H1 (cell line): ENCODE data around the gene GNAT1. TPM values are rescaled to one million over a fixed set of nuclear protein-coding genes. Genes with fewer than 3 reads are reported as not detected.

ENCODE experiments used
- CTCF ChIA-PET: fragments of 300-600 bp; sonication (Branson Sonifier 250); formaldehyde crosslinking; loops from one replicate; lab custom pipeline; 2021; ENCODE audit not compliant: partially characterized antibody; lab: Charles Lee
- POLR2A ChIA-PET: fragments of 300-600 bp; sonication (Branson Sonifier 250); formaldehyde crosslinking; loops from one replicate; lab custom pipeline; 2021; ENCODE audit warnings: inconsistent platforms; ENCODE audit not compliant: partially characterized antibody; lab: Charles Lee
- DNase-seq, 2 experiments: peaks; one replicate each; pipeline versions ENCODE4 v3.0.0 to v3.0.0-alpha.2; 2010 to 2022; ENCODE audit warnings: low spot score in 2 of 2, low read depth in 1 of 2, mixed read lengths in 1 of 2
- FAIRE-seq: peaks from 2 replicates; lab custom pipeline; 2011; peaks lifted over from hg19 to GRCh38; lab: Jason Lieb, UNC
- H2AFZ ChIP-seq: 2 replicates; pipeline ENCODE4 v1.8.1; 2012; ENCODE audit warnings: low read length, inconsistent platforms
- H2AK5ac ChIP-seq: 2 replicates; pipeline ENCODE4 v1.6.1; 2013; ENCODE audit warnings: low read depth, low read length
- H2BK120ac ChIP-seq: replicated peaks from 2 replicates; pipeline ENCODE3; 2013; ENCODE audit warnings: low read depth, low read length, inconsistent platforms
- H2BK12ac ChIP-seq: 2 replicates; pipeline ENCODE4 v1.6.1; 2013; ENCODE audit warnings: low read depth, low read length
- H2BK15ac ChIP-seq: 2 replicates; pipeline ENCODE4 v1.6.1; 2013; ENCODE audit warnings: low read length
- H2BK20ac ChIP-seq: 2 replicates; pipeline ENCODE4 v1.6.1; 2013; ENCODE audit warnings: low read length
- H2BK5ac ChIP-seq: 2 replicates; pipeline ENCODE4 v1.6.1; 2013; ENCODE audit warnings: low read depth, low read length
- H3K14ac ChIP-seq: 2 replicates; pipeline ENCODE4 v1.6.1; 2013; ENCODE audit warnings: inconsistent platforms; ENCODE audit not compliant: insufficient read length
- H3K18ac ChIP-seq: 2 replicates; pipeline ENCODE4 v1.6.1; 2013; ENCODE audit warnings: low read length; ENCODE audit errors: extremely low read depth
- H3K23ac ChIP-seq: 2 replicates; pipeline ENCODE4 v1.6.1; 2013; ENCODE audit warnings: inconsistent platforms; ENCODE audit not compliant: insufficient read length
- H3K23me2 ChIP-seq: 2 replicates; pipeline ENCODE4 v1.6.1; 2013; ENCODE audit warnings: low read depth, low read length
- H3K27ac ChIP-seq: 2 replicates; pipeline ENCODE4 v1.6.1; 2011; ENCODE audit warnings: low read depth, low read length, inconsistent platforms
- H3K27me3 ChIP-seq, 4 experiments: replicated peaks in 1 of 4; 1 replicate in 1 of 4; 2 replicates in 3 of 4; pipeline versions ENCODE4 v1.6.1 to v1.8.1; 2011 to 2013; ENCODE audit warnings: low read length in 3 of 4, mild to moderate bottlenecking in 3 of 4, inconsistent platforms in 2 of 4, mixed read lengths in 2 of 4, moderate library complexity in 1 of 4; ENCODE audit not compliant: control insufficient read depth in 3 of 4, insufficient read depth in 3 of 4; ENCODE audit errors: extremely low read depth in 1 of 4
- H3K36me3 ChIP-seq, 4 experiments: 2 replicates each; pipeline versions ENCODE4 v1.6.1 to v1.8.1; 2011 to 2013; ENCODE audit warnings: mild to moderate bottlenecking in 4 of 4, low read length in 3 of 4, moderate library complexity in 2 of 4, control low read depth in 1 of 4, inconsistent platforms in 1 of 4; ENCODE audit not compliant: insufficient read depth in 4 of 4, control insufficient read depth in 2 of 4
- H3K4ac ChIP-seq: replicated peaks from 2 replicates; pipeline ENCODE3; 2013; ENCODE audit warnings: low read length, low read depth, mixed read lengths, inconsistent platforms; ENCODE audit not compliant: insufficient read length
- H3K4me1 ChIP-seq, 4 experiments: replicated peaks in 1 of 4; 1 replicate in 1 of 4; 2 replicates in 3 of 4; pipeline versions ENCODE4 v1.6.1 to v1.8.1; 2011 to 2013; ENCODE audit warnings: low read length in 3 of 4, inconsistent platforms in 2 of 4, mixed read lengths in 1 of 4; ENCODE audit not compliant: insufficient read depth in 4 of 4, control insufficient read depth in 3 of 4
- H3K4me2 ChIP-seq, 2 experiments: 2 replicates each; pipeline versions ENCODE4 v1.6.1 to v1.8.1; 2011 to 2013; ENCODE audit warnings: low read depth in 2 of 2, low read length in 2 of 2, control low read depth in 1 of 2, inconsistent platforms in 1 of 2, mild to moderate bottlenecking in 1 of 2; ENCODE audit not compliant: insufficient read depth in 1 of 2
- H3K4me3 ChIP-seq, 4 experiments: fragments of 200-600, 300-600 bp in 1 of 4; sonication (generic), shearing (Covaris generic), sonication (Bioruptor Twin) in 1 of 4; 2 replicates each; pipeline versions ENCODE4 v1.5.1 to v1.8.1; 2011 to 2016; ENCODE audit warnings: low read length in 4 of 4, low read depth in 3 of 4, control low read depth in 2 of 4, inconsistent platforms in 2 of 4, mild to moderate bottlenecking in 2 of 4, mixed read lengths in 1 of 4, moderate library complexity in 1 of 4; ENCODE audit not compliant: insufficient read depth in 2 of 4; ENCODE audit errors: extremely low read depth in 1 of 4
- H3K56ac ChIP-seq: replicated peaks from 2 replicates; pipeline ENCODE3; 2013; ENCODE audit warnings: low read depth, mild to moderate bottlenecking, mixed read lengths, low read length, inconsistent platforms; ENCODE audit not compliant: insufficient read length
- H3K79me1 ChIP-seq: 2 replicates; pipeline ENCODE4 v1.6.1; 2013; ENCODE audit warnings: low read depth, low read length, control low read depth
- H3K79me2 ChIP-seq, 2 experiments: 2 replicates each; pipeline versions ENCODE4 v1.6.1 to v1.8.1; 2012 to 2013; ENCODE audit warnings: low read length in 2 of 2, mild to moderate bottlenecking in 2 of 2, inconsistent platforms in 1 of 2; ENCODE audit not compliant: insufficient read depth in 2 of 2, control insufficient read depth in 1 of 2
- H3K9ac ChIP-seq, 4 experiments: replicated peaks in 1 of 4; 1 replicate in 1 of 4; 2 replicates in 3 of 4; pipeline versions ENCODE4 v1.6.1 to v1.8.1; 2011 to 2013; ENCODE audit warnings: low read depth in 3 of 4, low read length in 3 of 4, control low read depth in 2 of 4, mild to moderate bottlenecking in 2 of 4, moderate library complexity in 2 of 4, inconsistent platforms in 1 of 4; ENCODE audit errors: extremely low read depth in 1 of 4
- H3K9me3 ChIP-seq, 2 experiments: 2 replicates each; pipeline versions ENCODE4 v1.6.1 to v1.8.1; 2012 to 2013; ENCODE audit warnings: mild to moderate bottlenecking in 2 of 2, moderate library complexity in 2 of 2, control low read depth in 1 of 2, inconsistent platforms in 1 of 2, low read depth in 1 of 2, low read length in 1 of 2, mixed read lengths in 1 of 2; ENCODE audit not compliant: insufficient read depth in 2 of 2
- H4K20me1 ChIP-seq, 2 experiments: replicated peaks in 1 of 2; 2 replicates each; pipeline versions ENCODE3 to v1.8.1; 2011 to 2013; ENCODE audit warnings: inconsistent platforms in 2 of 2, low read length in 2 of 2, mild to moderate bottlenecking in 1 of 2; ENCODE audit not compliant: insufficient read depth in 2 of 2, control insufficient read depth in 1 of 2
- H4K5ac ChIP-seq: 2 replicates; pipeline ENCODE4 v1.6.1; 2013; ENCODE audit warnings: low read length, low read depth, mixed read lengths, inconsistent platforms; ENCODE audit not compliant: insufficient read length
- H4K8ac ChIP-seq: 2 replicates; pipeline ENCODE4 v1.8.0; 2013; ENCODE audit warnings: mild to moderate bottlenecking, moderate library complexity, low read length, inconsistent platforms; ENCODE audit not compliant: insufficient read depth; ENCODE audit errors: extremely low read depth
- H4K91ac ChIP-seq: replicated peaks from 2 replicates; pipeline ENCODE3; 2013; ENCODE audit warnings: low read length, mixed read lengths, inconsistent platforms; ENCODE audit not compliant: insufficient read length
- CTCF ChIP-seq, 3 experiments: IDR thresholded peaks; 1 replicate in 2 of 3; 2 replicates in 1 of 3; pipeline versions ENCODE4 v1.5.1 to v1.6.1; 2011; ENCODE audit warnings: low read length in 3 of 3, mild to moderate bottlenecking in 3 of 3, inconsistent platforms in 2 of 3, low read depth in 1 of 3, moderate library complexity in 1 of 3; ENCODE audit not compliant: insufficient read depth in 1 of 3; ENCODE audit errors: control extremely low read depth in 1 of 3
- EGR1 ChIP-seq: IDR thresholded peaks from 2 replicates; pipeline ENCODE4 v1.6.1; 2011; ENCODE audit warnings: low read depth, low read length, borderline replicate concordance
- GABPA ChIP-seq: IDR thresholded peaks from 2 replicates; pipeline ENCODE4 v1.6.1; 2011; ENCODE audit warnings: mild to moderate bottlenecking, low read length, moderate library complexity, borderline replicate concordance; ENCODE audit not compliant: insufficient read depth
- HDAC2 ChIP-seq, 2 experiments: fragments of 300-600 bp in 1 of 2; sonication (generic) in 1 of 2; IDR thresholded peaks; 2 replicates each; pipeline ENCODE4 v1.6.1; 2011 to 2012; ENCODE audit warnings: low read depth in 2 of 2, low read length in 2 of 2, mild to moderate bottlenecking in 2 of 2, moderate library complexity in 2 of 2, borderline replicate concordance in 1 of 2, inconsistent platforms in 1 of 2
- RNF2 ChIP-seq: fragments of 200-900, 300-1000 bp; sonication (generic); IDR thresholded peaks from 2 replicates; pipeline ENCODE4 v1.7.1; 2016; ENCODE audit warnings: borderline replicate concordance, low read depth, mild to moderate bottlenecking, antibody characterized with exemption, low read length; ENCODE audit not compliant: poor library complexity, severe bottlenecking; ENCODE audit errors: missing control alignments
- SP1 ChIP-seq: IDR thresholded peaks from 2 replicates; pipeline ENCODE4 v1.6.1; 2011; ENCODE audit warnings: low read depth, low read length
- TAF1 ChIP-seq: IDR thresholded peaks from 2 replicates; pipeline ENCODE4 v1.6.1; 2011; ENCODE audit warnings: mild to moderate bottlenecking, low read depth, low read length
- TAF7 ChIP-seq: optimal IDR thresholded peaks from 2 replicates; pipeline ENCODE3; 2011; ENCODE audit warnings: low read depth, mild to moderate bottlenecking, inconsistent platforms, low read length, moderate library complexity, borderline replicate concordance
- WGBS, 2 experiments: shearing (Covaris generic) in 1 of 2; methylation state at CpG; one replicate each; pipeline versions ENCODE4 v1.1.6 to v1.1.7; 2013 to 2015; ENCODE audit warnings: low lambda C conversion rate in 2 of 2, mixed read lengths in 2 of 2, inconsistent platforms in 1 of 2, low coverage in 1 of 2, missing lambda C conversion rate in 1 of 2; ENCODE audit not compliant: insufficient replicate concordance in 2 of 2, insufficient coverage in 1 of 2, insufficient read length in 1 of 2; ENCODE audit errors: extremely low coverage in 1 of 2, missing lambda C conversion rate in 1 of 2; 5-methylcytosine and 5-hydroxymethylcytosine counted together
- polyA plus RNA-seq, 7 experiments: library from polyadenylated mRNA; depleted of rRNA in 3 of 7; stranded (reverse) in 5 of 7; unstranded in 2 of 7; fragments of >200 nt in 5 of 7; fragments of 200-250 nt in 2 of 7; gene quantifications; 1 replicate in 5 of 7; 2 replicates in 1 of 7; 4 replicates in 1 of 7; pipeline versions ENCODE4 v1.2.1 to v1.2.3, GENCODE V29; 2011 to 2013; ENCODE audit warnings: missing spikeins in 2 of 7, mixed read lengths in 2 of 7
- total RNA-seq: library from RNA; stranded (reverse); fragmentation: NEBNext Ultra II Directional; extraction: Animal tissue kit (Norgen Biotek cat#: 25700); gene quantifications from 2 replicates; pipeline ENCODE4 v1.2.1, GENCODE V29; 2021

Gene GNAT1
- total and polyA plus RNA-seq, 2 of the 8 experiments (the other 6 are each of a cell fraction or from before 2014, with no cell fraction given), result 0.08 TPM; not detected in 1

- Histone ChIP-seq H3K56ac (no peak overlapping the region), H3K23ac (no peak overlapping the region), H3K23me2 (peaks cover 21% of the 10 kb centered on the region; the same call in 1 of the 2 replicates), H2BK5ac (peak overlapping the region; percentile 98), H3K9me3 (no peaks in the 10 kb centered on the region), H3K4ac (peak overlapping the region; percentile 70), H2BK12ac (peak overlapping the region; percentile 95), H3K4me3 (peak overlapping the region; percentile 5 to 53 (median 23); a peak in 6 of 8 replicates), H3K27me3 (no peaks in the 10 kb centered on the region), H3K79me2 (peaks cover 33 to 93% of the 10 kb centered on the region in 2 experiments), H3K9ac (peak overlapping the region in 3 of 4 experiments; percentile 15 to 52 (median 47); a peak in 5 of 7 replicates), H2BK15ac (peak overlapping the region; percentile 99; the same call in 1 of the 2 replicates), H2AFZ (no peak overlapping the region), H4K20me1 (peaks cover 15 to 41% of the 10 kb centered on the region in 2 experiments), H3K4me2 (peak overlapping the region; percentile 87 to 96), H3K14ac (peak overlapping the region; percentile 2), H4K8ac (peak overlapping the region; percentile 60), H4K5ac (peak overlapping the region; percentile 94), H3K79me1 (peaks cover 25% of the 10 kb centered on the region), H4K91ac (peak overlapping the region; percentile 85), H2AK5ac (peak overlapping the region; percentile 93), H3K18ac (peak overlapping the region; percentile 100), H3K4me1 (peaks cover 6 to 76% (median 70%) of the 10 kb centered on the region in 4 experiments), H3K27ac (peak overlapping the region; percentile 80), H2BK20ac (peak overlapping the region; percentile 99), H2BK120ac (peak overlapping the region; percentile 75), H3K36me3 (peaks cover 0 to 3% (median 0%) of the 10 kb centered on the region in 4 experiments; a peak in 1 of 8 replicates)
- CTCF ChIA-PET, result interaction anchor here (0.6 to 53.5 kb wide), 9 partner anchors 18 to 146 kb away, joined by 3 to 2149 read pairs (median 3); partner anchors contain the start of genes GNAI2, GNAT1, LSMEM2 and SEMA3B
- FAIRE-seq (no peak), DNase-seq (peak in 1 of 2 experiments; percentile 94)
- 0% methylated on average over 4 of the region's 4 CpGs; no CpG with 5 or more reads in 1 of the 2 experiments for WGBS, 2 experiments
- POLR2A ChIA-PET, result interaction anchor here (0.8 to 3.4 kb wide), 15 partner anchors 10 to 262 kb away, joined by 3 to 41 read pairs (median 4); partner anchors contain the start of gene CACNA2D2
- TF ChIP-seq GABPA, result 0 out of 2 replicates have a peak, but pooled peaks have one; percentile 15
- peak; percentile 85 for TF ChIP-seq SP1
- no peak for TF ChIP-seq TAF7
- TF ChIP-seq CTCF (IDR thresholded peaks at IDR 0.05; ENCODE audit: control extremely low read depth in 1 of 3, insufficient read depth in 1 of 3, low read depth in 1 of 3, low read length in 3 of 3), result no peak
- no peak for TF ChIP-seq RNF2
- TF ChIP-seq TAF1, result peak; percentile 57; the same call in 1 of the 2 replicates
- TF ChIP-seq EGR1, result no peak
- no peak for TF ChIP-seq HDAC2 (IDR thresholded peaks at IDR 0.05; ENCODE audit: borderline replicate concordance in 1 of 2, low read depth in 2 of 2, low read length in 2 of 2)
These were observed 49.8 kb downstream of the GNAT1 start for GRCh38 chr3:50241163-50241562.
